ENCODE results near the gene LFNG. TPM values are rescaled to one million over a fixed set of nuclear protein-coding genes. Genes with fewer than 3 reads are reported as not detected.
"Not testable (repeated sequence)": the region's sequence is repeated elsewhere in the genome, so short reads cannot be mapped to it uniquely, and the experiment has no call there.

Gene LFNG
- total RNA-seq, 1 donor, result 21.0 TPM

GRCh38 chr7:2559283-2559950, 39.8 kb downstream of the LFNG start:
- H3K27ac ChIP-seq (ENCODE audit: low read depth, low read length), result peak overlapping the region; percentile 51
- peak overlapping the region; percentile 90 for H3K4me2 ChIP-seq (ENCODE audit: insufficient read depth, low read length)
- H2AFZ ChIP-seq (ENCODE audit: low read length), result peak overlapping the region; percentile 87
- no peak for DNase-seq (ENCODE audit: insufficient read length, low spot score, missing footprints)
- no peaks in the 10 kb centered on the region for H3K9me3 ChIP-seq (ENCODE audit: low read depth, low read length)
- TF ChIP-seq CTCF (IDR thresholded peaks at IDR 0.05; ENCODE audit: extremely low read depth, low read depth, low read length), result no peak
- H3K27me3 ChIP-seq (ENCODE audit: insufficient read depth, low read length), result no peaks in the 10 kb centered on the region
- peak overlapping the region; percentile 93 for H3K4me3 ChIP-seq (ENCODE audit: insufficient read depth, low read length)
- H4K20me1 ChIP-seq (ENCODE audit: insufficient read depth, low read length), result peaks cover under 1% of the 10 kb centered on the region
- H3K4me1 ChIP-seq (ENCODE audit: insufficient read depth, low read length), result peaks cover 8% of the 10 kb centered on the region
- no peaks in the 10 kb centered on the region for H3K36me3 ChIP-seq (ENCODE audit: insufficient read depth, low read length)
- H3K79me2 ChIP-seq (ENCODE audit: insufficient read depth, low read length), result peaks cover 27% of the 10 kb centered on the region

- H2AFZ ChIP-seq (ENCODE audit: low read length); H3K4me3 ChIP-seq (ENCODE audit: insufficient read depth, low read length); DNase-seq (ENCODE audit: insufficient read length, low spot score, missing footprints); H3K36me3 ChIP-seq (ENCODE audit: insufficient read depth, low read length); H3K9me3 ChIP-seq (ENCODE audit: low read depth, low read length); H3K4me2 ChIP-seq (ENCODE audit: insufficient read depth, low read length); H3K27me3 ChIP-seq (ENCODE audit: insufficient read depth, low read length); H4K20me1 ChIP-seq (ENCODE audit: insufficient read depth, low read length); H3K27ac ChIP-seq (ENCODE audit: low read depth, low read length); H3K4me1 ChIP-seq (ENCODE audit: insufficient read depth, low read length): not testable (repeated sequence)
- H3K79me2 ChIP-seq (ENCODE audit: insufficient read depth, low read length), result peaks cover 42% of the 10 kb centered on the region
Observed at GRCh38 chr7:2563955-2564354, 44.4 kb downstream of the LFNG start.

- H4K20me1 ChIP-seq (ENCODE audit: insufficient read depth, low read length), result peaks cover 5% of the 10 kb centered on the region
- no peak overlapping the region for H3K4me2 ChIP-seq (ENCODE audit: insufficient read depth, low read length)
- no peak overlapping the region for H3K27ac ChIP-seq (ENCODE audit: low read depth, low read length)
- no peak overlapping the region for H2AFZ ChIP-seq (ENCODE audit: low read length)
- peaks cover under 1% of the 10 kb centered on the region for H3K4me1 ChIP-seq (ENCODE audit: insufficient read depth, low read length)
- peaks cover 32% of the 10 kb centered on the region for H3K79me2 ChIP-seq (ENCODE audit: insufficient read depth, low read length)
- H3K4me3 ChIP-seq (ENCODE audit: insufficient read depth, low read length), result no peak overlapping the region
- no peaks in the 10 kb centered on the region for H3K27me3 ChIP-seq (ENCODE audit: insufficient read depth, low read length)
- no peak for TF ChIP-seq CTCF (IDR thresholded peaks at IDR 0.05; ENCODE audit: extremely low read depth, low read depth, low read length)
- H3K36me3 ChIP-seq (ENCODE audit: insufficient read depth, low read length), result peaks cover 5% of the 10 kb centered on the region
- H3K9me3 ChIP-seq (ENCODE audit: low read depth, low read length), result no peaks in the 10 kb centered on the region
- peak; percentile 44 for DNase-seq (ENCODE audit: insufficient read length, low spot score, missing footprints)
Observed at GRCh38 chr7:2564970-2565540, 45.5 kb downstream of the LFNG start.

- Histone ChIP-seq H3K9me3 (ENCODE audit: low read depth, low read length) (no peaks in the 10 kb centered on the region), H3K36me3 (ENCODE audit: insufficient read depth, low read length) (peaks cover 5% of the 10 kb centered on the region), H3K27me3 (ENCODE audit: insufficient read depth, low read length) (no peaks in the 10 kb centered on the region), H3K4me1 (ENCODE audit: insufficient read depth, low read length) (no peaks in the 10 kb centered on the region), H3K27ac (ENCODE audit: low read depth, low read length) (no peak overlapping the region), H3K79me2 (ENCODE audit: insufficient read depth, low read length) (peaks cover 29% of the 10 kb centered on the region), H2AFZ (ENCODE audit: low read length) (no peak overlapping the region), H4K20me1 (ENCODE audit: insufficient read depth, low read length) (peaks cover 5% of the 10 kb centered on the region), H3K4me3 (ENCODE audit: insufficient read depth, low read length) (no peak overlapping the region), H3K4me2 (ENCODE audit: insufficient read depth, low read length) (no peak overlapping the region)
- TF ChIP-seq CTCF (IDR thresholded peaks at IDR 0.05; ENCODE audit: extremely low read depth, low read depth, low read length), result no peak
- DNase-seq (ENCODE audit: insufficient read length, low spot score, missing footprints), result no peak
Observed at GRCh38 chr7:2566348-2566889, 46.8 kb downstream of the LFNG start.

Data from osteoblast (primary cell).